H1 (cell line): ENCODE data around the gene ABTB1. TPM values are rescaled to one million over a fixed set of nuclear protein-coding genes. Genes with fewer than 3 reads are reported as not detected.

ENCODE experiments used
- CHD7 ChIP-seq: fragments of 300-600 bp; sonication (generic); IDR thresholded peaks from 2 replicates; pipeline ENCODE4 v1.7.1; 2012; ENCODE audit warnings: low read length, moderate library complexity, mild to moderate bottlenecking, inconsistent platforms; ENCODE audit not compliant: insufficient replicate concordance
- FOSL1 ChIP-seq: IDR thresholded peaks from 2 replicates; pipeline ENCODE4 v1.6.1; 2011; ENCODE audit warnings: mild to moderate bottlenecking, low read depth, low read length, moderate library complexity; ENCODE audit not compliant: insufficient read depth
- HDAC2 ChIP-seq, 2 experiments: fragments of 300-600 bp in 1 of 2; sonication (generic) in 1 of 2; IDR thresholded peaks; 2 replicates each; pipeline ENCODE4 v1.6.1; 2011 to 2012; ENCODE audit warnings: low read depth in 2 of 2, low read length in 2 of 2, mild to moderate bottlenecking in 2 of 2, moderate library complexity in 2 of 2, borderline replicate concordance in 1 of 2, inconsistent platforms in 1 of 2
- POLR2A ChIP-seq, 2 experiments: IDR thresholded peaks; 1 replicate in 1 of 2; 2 replicates in 1 of 2; pipeline ENCODE4 v1.6.1; 2011; ENCODE audit warnings: low read depth in 2 of 2, low read length in 2 of 2, mild to moderate bottlenecking in 2 of 2; ENCODE audit errors: control extremely low read depth in 1 of 2
- RFX5 ChIP-seq: IDR thresholded peaks from 2 replicates; pipeline ENCODE4 v1.6.1; 2011; ENCODE audit warnings: low read depth, low read length, improper control_type of control experiment, borderline replicate concordance
- SIX5 ChIP-seq: IDR thresholded peaks from 2 replicates; pipeline ENCODE4 v1.6.1; 2011; ENCODE audit warnings: mild to moderate bottlenecking, low read depth, low read length
- TCF12 ChIP-seq: IDR thresholded peaks from 2 replicates; pipeline ENCODE4 v1.6.1; 2011; ENCODE audit warnings: low read depth, mild to moderate bottlenecking, low read length
- polyA plus RNA-seq, 7 experiments: library from polyadenylated mRNA; depleted of rRNA in 3 of 7; stranded (reverse) in 5 of 7; unstranded in 2 of 7; fragments of >200 nt in 5 of 7; fragments of 200-250 nt in 2 of 7; gene quantifications; 1 replicate in 5 of 7; 2 replicates in 1 of 7; 4 replicates in 1 of 7; pipeline versions ENCODE4 v1.2.1 to v1.2.3, GENCODE V29; 2011 to 2013; ENCODE audit warnings: missing spikeins in 2 of 7, mixed read lengths in 2 of 7
- total RNA-seq: library from RNA; stranded (reverse); fragmentation: NEBNext Ultra II Directional; extraction: Animal tissue kit (Norgen Biotek cat#: 25700); gene quantifications from 2 replicates; pipeline ENCODE4 v1.2.1, GENCODE V29; 2021
- TF ChIP-seq, protein P1 (sequence below): IDR thresholded peaks from 2 replicates; pipeline ENCODE4 v1.6.1; 2012; ENCODE audit warnings: low read length, inconsistent platforms

ABTB1 gene
- total and polyA plus RNA-seq, 2 of the 8 experiments (the other 6 are each of a cell fraction or from before 2014, with no cell fraction given) = 7.1 to 9.4 TPM

DNA sequence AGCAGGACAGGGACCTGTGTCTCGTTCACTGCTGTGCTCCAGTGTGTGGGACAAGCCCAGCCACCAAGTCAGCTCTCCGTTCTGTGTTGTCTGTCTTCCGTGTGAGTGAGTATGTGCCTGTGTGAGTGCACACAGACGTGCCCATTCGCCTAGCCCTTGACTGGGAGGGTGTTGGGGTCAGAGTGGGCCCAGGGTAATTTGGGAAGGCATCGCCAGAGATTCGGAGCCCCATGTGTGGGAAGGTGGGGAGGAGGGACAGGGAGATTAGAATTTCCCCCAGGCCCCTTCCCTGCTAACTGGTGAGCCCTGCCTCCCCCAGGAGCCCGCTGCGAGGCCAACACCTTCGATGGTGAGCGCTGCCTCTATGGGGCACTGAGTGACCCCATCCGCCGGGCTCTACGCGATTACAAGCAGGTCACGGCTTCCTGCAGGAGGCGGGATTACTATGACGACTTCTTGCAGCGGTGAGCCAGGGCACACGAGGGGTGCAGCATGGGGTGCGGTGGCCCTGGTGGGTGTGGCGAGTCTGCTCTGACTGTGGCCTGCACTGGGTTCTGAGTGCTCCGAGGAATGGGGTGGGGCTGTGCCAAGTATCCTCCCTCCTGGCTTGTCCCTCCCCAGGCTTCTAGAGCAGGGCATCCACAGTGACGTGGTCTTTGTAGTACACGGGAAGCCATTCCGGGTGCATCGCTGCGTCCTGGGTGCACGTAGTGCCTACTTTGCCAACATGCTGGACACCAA lies 3.1 kb downstream of the ABTB1 start (continued):
- TF ChIP-seq CHD7 = no peak
- TF ChIP-seq POLR2A (IDR thresholded peaks at IDR 0.05; ENCODE audit: control extremely low read depth in 1 of 2, low read depth in 2 of 2, low read length in 2 of 2) = no peak
- TF ChIP-seq TCF12 = no peak
- no peak for TF ChIP-seq RFX5
- TF ChIP-seq FOSL1 = no peak
- TF ChIP-seq SIX5 = no peak
- no peak for TF ChIP-seq HDAC2 (IDR thresholded peaks at IDR 0.05; ENCODE audit: borderline replicate concordance in 1 of 2, low read depth in 2 of 2, low read length in 2 of 2)
- TF ChIP-seq, protein P1, sequence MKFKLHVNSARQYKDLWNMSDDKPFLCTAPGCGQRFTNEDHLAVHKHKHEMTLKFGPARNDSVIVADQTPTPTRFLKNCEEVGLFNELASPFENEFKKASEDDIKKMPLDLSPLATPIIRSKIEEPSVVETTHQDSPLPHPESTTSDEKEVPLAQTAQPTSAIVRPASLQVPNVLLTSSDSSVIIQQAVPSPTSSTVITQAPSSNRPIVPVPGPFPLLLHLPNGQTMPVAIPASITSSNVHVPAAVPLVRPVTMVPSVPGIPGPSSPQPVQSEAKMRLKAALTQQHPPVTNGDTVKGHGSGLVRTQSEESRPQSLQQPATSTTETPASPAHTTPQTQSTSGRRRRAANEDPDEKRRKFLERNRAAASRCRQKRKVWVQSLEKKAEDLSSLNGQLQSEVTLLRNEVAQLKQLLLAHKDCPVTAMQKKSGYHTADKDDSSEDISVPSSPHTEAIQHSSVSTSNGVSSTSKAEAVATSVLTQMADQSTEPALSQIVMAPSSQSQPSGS = no peak
